Activated naive CD8-positive, alpha-beta T cell treated with anti-CD3 and anti-CD28 coated beads, Interleukin-2, amount 50 U/mL, for 24 hours (primary cell): ENCODE results near the gene RASGEF1B.
A peak's percentile ranks its signal among the peaks of the same experiment; 100 is the strongest.

ENCODE experiments used
- ATAC-seq: fragments of 150-1000 bp; cut with Tn5 transposase; one replicate; pipeline ENCODE4 v1.10.0; 2021
- DNase-seq: peaks from one replicate; pipeline ENCODE4 v3.0.0; 2021
- H3K27ac Mint-ChIP-seq: one replicate; pipeline ENCODE4 v1.8.0; 2021; ENCODE audit warnings: mild to moderate bottlenecking, mixed read lengths
- H3K27me3 Mint-ChIP-seq: one replicate; pipeline ENCODE4 v1.8.0; 2021; ENCODE audit warnings: mixed read lengths
- H3K36me3 Mint-ChIP-seq: one replicate; pipeline ENCODE4 v1.8.0; 2021; ENCODE audit warnings: low read depth, mixed read lengths
- H3K4me1 Mint-ChIP-seq: one replicate; pipeline ENCODE4 v1.8.0; 2021; ENCODE audit warnings: mixed read lengths
- H3K4me3 Mint-ChIP-seq: one replicate; pipeline ENCODE4 v1.8.0; 2021; ENCODE audit warnings: mild to moderate bottlenecking, moderate library complexity, mixed read lengths
- H3K9me3 Mint-ChIP-seq: one replicate; pipeline ENCODE4 v1.8.0; 2021; ENCODE audit warnings: mixed read lengths

Gene RASGEF1B

DNA sequence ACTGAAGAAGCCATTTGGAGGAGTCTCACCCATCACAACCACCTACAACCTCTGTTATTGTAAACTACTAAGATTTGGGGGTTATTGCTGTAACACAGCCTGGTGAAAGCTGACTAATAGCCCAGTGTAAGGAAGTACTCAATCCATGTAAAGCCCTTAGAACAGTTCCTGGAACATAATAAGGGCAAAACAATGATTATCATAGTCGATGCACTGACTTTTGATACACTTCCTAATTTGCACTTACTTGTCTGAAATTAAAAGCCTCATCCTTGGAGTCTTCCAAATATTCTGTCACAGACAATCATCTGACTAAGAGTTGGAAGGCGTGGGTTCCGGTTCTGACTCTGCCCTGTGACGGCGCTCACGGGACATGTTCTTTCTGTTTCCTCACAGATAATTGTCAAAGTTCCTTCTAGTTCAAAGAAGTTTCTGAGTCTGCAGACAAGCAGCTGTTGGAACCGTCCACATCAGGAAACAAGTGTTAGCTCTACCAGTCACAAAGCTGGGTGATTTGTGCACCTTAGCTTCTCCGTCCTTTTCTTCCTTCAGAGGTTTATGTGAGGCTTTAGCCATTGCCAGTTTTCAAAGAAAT, 33.4 kb upstream of the RASGEF1B start:
- peak; percentile 61 for DNase-seq
- peak overlapping the region; percentile 79 for H3K27ac Mint-ChIP-seq
- no peaks in the 10 kb centered on the region for H3K36me3 Mint-ChIP-seq
- H3K27me3 Mint-ChIP-seq: no peaks in the 10 kb centered on the region
- H3K4me3 Mint-ChIP-seq: peak overlapping the region; percentile 66
- peaks cover 73% of the 10 kb centered on the region for H3K4me1 Mint-ChIP-seq
- no peaks in the 10 kb centered on the region for H3K9me3 Mint-ChIP-seq
- ATAC-seq: peak; percentile 55

- Mint-ChIP-seq H3K27me3 (no peaks in the 10 kb centered on the region), H3K36me3 (no peaks in the 10 kb centered on the region), H3K4me3 (peak overlapping the region; percentile 66), H3K4me1 (peaks cover 75% of the 10 kb centered on the region), H3K9me3 (no peaks in the 10 kb centered on the region), H3K27ac (peak overlapping the region; percentile 79)
- DNase-seq (no peak), ATAC-seq (peak; percentile 31)
Observed at GRCh38 chr4:81504112-81505003, 32.7 kb upstream of the RASGEF1B start.

DNA sequence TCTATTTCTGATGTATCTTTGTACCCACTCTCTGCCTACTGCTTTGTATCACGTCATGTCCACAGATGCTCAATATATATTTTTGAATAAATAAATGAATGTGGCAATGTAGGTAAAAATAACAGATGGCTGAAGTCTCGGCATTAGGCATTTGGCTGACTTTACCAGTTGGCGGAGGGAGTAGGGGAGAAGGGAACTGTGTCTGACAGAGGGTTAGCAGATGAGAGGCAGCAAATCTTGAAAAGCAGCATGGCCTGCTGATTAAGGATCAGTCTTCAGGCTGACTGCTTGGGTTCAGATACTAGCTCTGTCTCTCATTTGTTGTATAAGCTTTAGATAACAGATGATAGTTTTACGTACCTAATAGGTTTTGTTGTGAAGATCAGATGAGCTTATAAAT, 31.9 kb upstream of the RASGEF1B start:
- no peaks in the 10 kb centered on the region for H3K27me3 Mint-ChIP-seq
- H3K36me3 Mint-ChIP-seq: no peaks in the 10 kb centered on the region
- peaks cover 75% of the 10 kb centered on the region for H3K4me1 Mint-ChIP-seq
- no peak for ATAC-seq
- DNase-seq: no peak
- H3K4me3 Mint-ChIP-seq: no peak overlapping the region
- no peaks in the 10 kb centered on the region for H3K9me3 Mint-ChIP-seq
- no peak overlapping the region for H3K27ac Mint-ChIP-seq

- H3K27ac Mint-ChIP-seq: no peak overlapping the region
- no peaks in the 10 kb centered on the region for H3K36me3 Mint-ChIP-seq
- DNase-seq (no peak), ATAC-seq (no peak)
- H3K4me3 Mint-ChIP-seq: no peak overlapping the region
- H3K9me3 Mint-ChIP-seq: no peaks in the 10 kb centered on the region
- no peaks in the 10 kb centered on the region for H3K27me3 Mint-ChIP-seq
- peaks cover 66% of the 10 kb centered on the region for H3K4me1 Mint-ChIP-seq
Observed at GRCh38 chr4:81502564-81502963, 30.9 kb upstream of the RASGEF1B start.

DNA sequence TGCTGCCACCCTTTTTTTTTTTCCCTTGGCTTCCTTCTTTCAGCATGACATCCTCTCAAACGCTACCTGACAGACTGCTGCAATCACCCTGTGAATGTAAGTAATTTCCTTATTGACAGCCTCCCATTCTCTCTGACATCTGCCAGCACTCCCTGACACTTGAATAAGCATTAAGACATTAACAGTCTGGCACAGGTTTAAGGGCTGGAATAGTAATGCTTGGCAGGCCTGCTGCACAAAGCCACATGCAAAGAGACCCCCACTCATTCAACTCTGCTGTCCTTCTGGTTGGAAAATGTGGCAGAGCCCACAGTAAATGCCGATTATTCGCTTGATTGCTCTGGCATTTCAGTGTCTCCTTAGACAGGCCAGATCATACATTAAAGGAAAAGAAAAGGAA, 28.1 kb upstream of the RASGEF1B start:
- Mint-ChIP-seq H3K27me3 (no peaks in the 10 kb centered on the region), H3K27ac (no peak overlapping the region), H3K4me1 (peaks cover 50% of the 10 kb centered on the region), H3K4me3 (no peak overlapping the region), H3K9me3 (peaks cover 11% of the 10 kb centered on the region), H3K36me3 (peaks cover 9% of the 10 kb centered on the region)
- ATAC-seq (no peak), DNase-seq (no peak)

DNA sequence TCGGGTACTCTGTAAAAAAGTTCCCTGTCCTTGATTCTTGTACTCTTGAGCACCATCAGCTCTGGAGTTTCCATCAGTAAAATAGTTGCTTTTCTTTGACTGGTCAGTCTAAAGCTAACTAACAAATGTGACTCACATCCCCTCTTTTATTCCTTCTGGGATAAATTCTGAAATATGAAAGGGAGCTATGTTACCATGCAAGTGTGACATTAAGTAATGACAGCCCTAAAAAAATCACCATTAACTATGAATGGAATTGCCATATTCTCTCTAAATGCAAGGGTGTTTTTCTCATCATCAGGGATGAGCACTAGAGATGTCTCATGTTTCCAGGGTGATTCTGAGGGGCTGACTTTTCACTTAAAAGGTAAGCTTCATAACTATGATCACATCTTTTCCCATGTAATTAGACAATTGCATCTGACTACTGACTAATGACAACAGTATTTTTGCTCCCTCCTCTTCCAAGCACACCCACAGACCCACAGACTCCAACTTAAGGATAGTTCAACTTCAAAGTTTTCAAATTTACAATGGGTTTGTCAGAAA, 26.9 kb upstream of the RASGEF1B start:
- no peak for ATAC-seq

DNA sequence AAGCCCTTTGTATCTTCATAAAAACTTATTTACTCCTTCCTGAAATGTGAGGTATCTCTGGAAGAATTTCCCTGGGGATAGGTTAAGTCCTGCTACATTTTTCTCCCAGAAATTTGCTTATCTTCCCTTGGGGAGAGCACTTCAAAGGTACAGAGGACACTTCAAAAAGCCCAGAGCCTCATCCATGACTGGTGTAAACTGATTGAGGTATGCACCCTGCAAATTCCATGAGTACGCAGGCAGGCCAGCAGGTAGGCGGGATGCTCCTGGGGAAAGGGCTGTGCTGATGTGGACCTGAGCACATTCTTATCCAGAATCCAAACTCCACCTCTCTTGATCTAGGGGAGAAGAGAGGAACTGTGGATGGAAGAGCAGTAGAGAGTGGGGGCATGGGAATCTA, 26.3 kb upstream of the RASGEF1B start:
- ATAC-seq (no peak), DNase-seq (no peak)
- H3K9me3 Mint-ChIP-seq: peaks cover 11% of the 10 kb centered on the region
- H3K27me3 Mint-ChIP-seq: no peaks in the 10 kb centered on the region
- H3K36me3 Mint-ChIP-seq: peaks cover 12% of the 10 kb centered on the region
- no peak overlapping the region for H3K4me3 Mint-ChIP-seq
- peak overlapping the region; percentile 9 for H3K27ac Mint-ChIP-seq
- H3K4me1 Mint-ChIP-seq: peaks cover 53% of the 10 kb centered on the region

More for the DNA sequence above, 26.9 kb upstream of the RASGEF1B start:
- Mint-ChIP-seq H3K9me3 (peaks cover 11% of the 10 kb centered on the region), H3K4me3 (no peak overlapping the region), H3K27me3 (no peaks in the 10 kb centered on the region), H3K27ac (no peak overlapping the region), H3K36me3 (peaks cover 12% of the 10 kb centered on the region), H3K4me1 (peaks cover 48% of the 10 kb centered on the region)
- DNase-seq: no peak

- Mint-ChIP-seq H3K9me3 (peaks cover 27% of the 10 kb centered on the region), H3K36me3 (peaks cover 26% of the 10 kb centered on the region), H3K4me3 (peak overlapping the region; percentile 2), H3K27me3 (no peaks in the 10 kb centered on the region), H3K27ac (peak overlapping the region; percentile 78), H3K4me1 (peaks cover 64% of the 10 kb centered on the region)
- ATAC-seq (peak; percentile 25), DNase-seq (no peak)
Observed at GRCh38 chr4:81495345-81495744, 23.6 kb upstream of the RASGEF1B start.

- H3K9me3 Mint-ChIP-seq: peaks cover 33% of the 10 kb centered on the region
- H3K27me3 Mint-ChIP-seq: no peaks in the 10 kb centered on the region
- DNase-seq (no peak), ATAC-seq (peak; percentile 62)
- peak overlapping the region; percentile 84 for H3K27ac Mint-ChIP-seq
- H3K4me1 Mint-ChIP-seq: peaks cover 64% of the 10 kb centered on the region
- H3K4me3 Mint-ChIP-seq: peak overlapping the region; percentile 53
- peaks cover 33% of the 10 kb centered on the region for H3K36me3 Mint-ChIP-seq
Observed at GRCh38 chr4:81494031-81494431, 22.3 kb upstream of the RASGEF1B start.

GRCh38 chr4:81492606-81493230, 21.0 kb upstream of the RASGEF1B start:
- Mint-ChIP-seq H3K27me3 (no peaks in the 10 kb centered on the region), H3K4me1 (peaks cover 69% of the 10 kb centered on the region), H3K36me3 (peaks cover 38% of the 10 kb centered on the region), H3K27ac (peak overlapping the region; percentile 84), H3K4me3 (peak overlapping the region; percentile 12), H3K9me3 (peaks cover 42% of the 10 kb centered on the region)
- ATAC-seq (no peak), DNase-seq (no peak)

GRCh38 chr4:81491943-81492342, 20.2 kb upstream of the RASGEF1B start:
- Mint-ChIP-seq H3K4me1 (peaks cover 69% of the 10 kb centered on the region), H3K36me3 (peaks cover 39% of the 10 kb centered on the region), H3K27me3 (no peaks in the 10 kb centered on the region), H3K27ac (peak overlapping the region; percentile 84), H3K4me3 (peak overlapping the region; percentile 42), H3K9me3 (peaks cover 44% of the 10 kb centered on the region)
- DNase-seq (no peak), ATAC-seq (peak; percentile 85)

DNA sequence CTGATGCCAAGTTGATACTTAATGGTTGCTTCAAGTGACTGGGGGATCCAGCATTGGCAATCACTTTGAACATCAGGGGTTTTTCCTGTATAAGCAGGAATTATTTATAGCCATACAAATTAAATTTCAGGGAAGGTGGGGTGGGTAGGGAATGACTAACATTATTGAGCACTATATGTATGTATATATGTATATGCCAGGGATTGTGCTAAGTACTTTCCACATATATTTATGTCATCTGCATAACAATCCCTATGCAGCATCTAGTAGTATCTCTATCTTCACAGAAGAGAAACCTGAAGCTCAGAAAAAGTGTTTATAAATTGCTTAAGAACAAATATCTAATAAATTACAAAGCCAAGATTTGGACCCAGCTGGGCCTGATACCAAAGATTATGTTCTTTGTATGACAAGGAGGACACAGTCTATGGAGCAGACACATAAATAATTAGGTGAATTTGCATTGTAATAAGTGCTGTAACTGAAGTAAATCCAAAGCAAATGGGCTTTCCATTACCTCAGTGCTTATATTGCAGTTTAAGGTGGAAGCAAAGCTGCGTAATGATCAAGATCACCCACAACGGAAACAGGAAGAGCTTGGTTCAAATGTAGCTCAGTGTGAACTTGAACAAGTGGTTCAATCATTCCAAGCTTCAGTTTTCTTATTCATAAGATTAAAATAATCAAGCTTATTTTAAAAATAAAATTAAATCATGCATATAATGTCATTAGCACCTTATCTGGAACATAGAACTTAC, 18.9 kb upstream of the RASGEF1B start:
- H3K4me3 Mint-ChIP-seq: peak overlapping the region; percentile 17
- no peak for DNase-seq
- no peaks in the 10 kb centered on the region for H3K27me3 Mint-ChIP-seq
- H3K27ac Mint-ChIP-seq: peak overlapping the region; percentile 55
- H3K36me3 Mint-ChIP-seq: peaks cover 37% of the 10 kb centered on the region
- peaks cover 66% of the 10 kb centered on the region for H3K4me1 Mint-ChIP-seq
- peaks cover 40% of the 10 kb centered on the region for H3K9me3 Mint-ChIP-seq
- no peak for ATAC-seq

GRCh38 chr4:81486502-81486901, 14.8 kb upstream of the RASGEF1B start:
- H3K4me3 Mint-ChIP-seq: no peak overlapping the region
- ATAC-seq: no peak
- no peak overlapping the region for H3K27ac Mint-ChIP-seq
- no peaks in the 10 kb centered on the region for H3K27me3 Mint-ChIP-seq
- H3K9me3 Mint-ChIP-seq: peaks cover 20% of the 10 kb centered on the region
- H3K4me1 Mint-ChIP-seq: peaks cover 35% of the 10 kb centered on the region
- H3K36me3 Mint-ChIP-seq: peaks cover 19% of the 10 kb centered on the region
- no peak for DNase-seq
